CD14-positive monocyte (primary cell): ENCODE measurements around the gene APCDD1L. TPM values are rescaled to one million over a fixed set of nuclear protein-coding genes. Genes with fewer than 3 reads are reported as not detected.

Experiments
- DNase-seq, 3 donors: peaks; one replicate each; pipeline ENCODE4 v3.0.0-alpha.2; 2011 to 2022
- H2AFZ ChIP-seq: 2 replicates; pipeline ENCODE4 v1.6.0; 2012; ENCODE audit warnings: mild to moderate bottlenecking, low read depth, low read length, inconsistent platforms; ENCODE audit not compliant: insufficient read depth, poor library complexity, severe bottlenecking
- H3K27ac ChIP-seq, 2 donors: 1 replicate in 1 of 2; 2 replicates in 1 of 2; pipeline ENCODE4 v1.5.1; 2012 to 2013; ENCODE audit warnings: low read length in 2 of 2, control low read depth in 1 of 2, inconsistent platforms in 1 of 2, low read depth in 1 of 2, mild to moderate bottlenecking in 1 of 2
- H3K27me3 ChIP-seq, 2 donors: one replicate each; pipeline versions ENCODE4 v1.6.0 to v1.6.1; 2011 to 2013; ENCODE audit warnings: low read length in 2 of 2; ENCODE audit not compliant: control insufficient read depth in 2 of 2, insufficient read depth in 2 of 2
- H3K36me3 ChIP-seq, 2 donors: replicated peaks in 1 of 2; 1 replicate in 1 of 2; 2 replicates in 1 of 2; pipeline versions ENCODE4 v1.5.1 to v1.6.1; 2012 to 2013; ENCODE audit warnings: low read length in 2 of 2, control low read depth in 1 of 2, inconsistent platforms in 1 of 2, mild to moderate bottlenecking in 1 of 2; ENCODE audit not compliant: insufficient read depth in 2 of 2, control insufficient read depth in 1 of 2
- H3K4me1 ChIP-seq, 2 donors: 1 replicate in 1 of 2; 2 replicates in 1 of 2; pipeline versions ENCODE4 v1.5.1 to v1.6.1; 2012 to 2013; ENCODE audit warnings: low read length in 2 of 2, control low read depth in 1 of 2, inconsistent platforms in 1 of 2, mild to moderate bottlenecking in 1 of 2, moderate library complexity in 1 of 2; ENCODE audit not compliant: insufficient read depth in 2 of 2, control insufficient read depth in 1 of 2
- H3K4me2 ChIP-seq: replicated peaks from 2 replicates; pipeline ENCODE3; 2012; ENCODE audit warnings: low read length, moderate library complexity, mild to moderate bottlenecking; ENCODE audit not compliant: poor library complexity, severe bottlenecking; ENCODE audit errors: extremely low read depth
- H3K4me3 ChIP-seq, 3 experiments: fragments of 200-600 bp in 1 of 3; sonication (generic) in 1 of 3; replicated peaks in 1 of 3; 1 replicate in 2 of 3; 2 replicates in 1 of 3; pipeline ENCODE4 v1.5.1; 2011 to 2013; ENCODE audit warnings: low read length in 3 of 3, mild to moderate bottlenecking in 3 of 3, control low read depth in 2 of 3, low read depth in 2 of 3, inconsistent platforms in 1 of 3, moderate library complexity in 1 of 3
- H3K79me2 ChIP-seq: 2 replicates; pipeline ENCODE4 v1.6.0; 2012; ENCODE audit warnings: mild to moderate bottlenecking, control low read depth, inconsistent platforms, low read length, moderate library complexity; ENCODE audit not compliant: insufficient read depth
- H3K9ac ChIP-seq: 2 replicates; pipeline ENCODE4 v1.6.0; 2017; ENCODE audit warnings: low read length, mild to moderate bottlenecking; ENCODE audit not compliant: insufficient read depth, poor library complexity, severe bottlenecking
- H3K9me3 ChIP-seq, 2 donors: replicated peaks in 1 of 2; 1 replicate in 1 of 2; 2 replicates in 1 of 2; pipeline versions ENCODE4 v1.5.1 to v1.6.1; 2012 to 2013; ENCODE audit warnings: low read length in 2 of 2, control low read depth in 1 of 2; ENCODE audit not compliant: control insufficient read depth in 1 of 2, insufficient read depth in 1 of 2
- H4K20me1 ChIP-seq: 2 replicates; pipeline ENCODE4 v1.6.0; 2012; ENCODE audit warnings: mild to moderate bottlenecking, low read length, control low read depth, moderate library complexity; ENCODE audit not compliant: insufficient read depth
- H3K27ac Mint-ChIP-seq, 7 donors: one replicate each; pipeline ENCODE4 v1.8.0; 2020; ENCODE audit warnings: mild to moderate bottlenecking in 7 of 7, mixed read lengths in 7 of 7, moderate library complexity in 6 of 7, inconsistent platforms in 2 of 7
- H3K27me3 Mint-ChIP-seq, 3 donors: one replicate each; pipeline ENCODE4 v1.8.0; 2021 to 2022; ENCODE audit warnings: low read depth in 3 of 3, mild to moderate bottlenecking in 3 of 3, mixed read lengths in 3 of 3, moderate library complexity in 3 of 3, inconsistent platforms in 1 of 3
- H3K36me3 Mint-ChIP-seq, 2 donors: one replicate each; pipeline ENCODE4 v1.8.0; 2020; ENCODE audit warnings: mixed read lengths in 2 of 2, inconsistent platforms in 1 of 2, mild to moderate bottlenecking in 1 of 2
- H3K4me1 Mint-ChIP-seq: one replicate; pipeline ENCODE4 v1.8.0; 2020; ENCODE audit warnings: mild to moderate bottlenecking, mixed read lengths
- H3K4me3 Mint-ChIP-seq, 2 donors: one replicate each; pipeline ENCODE4 v1.8.0; 2020; ENCODE audit warnings: mild to moderate bottlenecking in 2 of 2, mixed read lengths in 2 of 2, moderate library complexity in 1 of 2
- H3K9me3 Mint-ChIP-seq, 7 donors: one replicate each; pipeline ENCODE4 v1.8.0; 2020 to 2022; ENCODE audit warnings: mixed read lengths in 7 of 7, mild to moderate bottlenecking in 6 of 7, moderate library complexity in 6 of 7, inconsistent platforms in 2 of 7
- CTCF ChIP-seq: fragments of 200-600 bp; IDR thresholded peaks from one replicate; pipeline ENCODE4 v1.8.0; 2022; ENCODE audit warnings: antibody characterized with exemption, mild to moderate bottlenecking
- WGBS: methylation state at CpG from one replicate; pipeline ENCODE4 v1.1.5; 2013; ENCODE audit warnings: missing lambda C conversion rate; ENCODE audit not compliant: insufficient coverage; 5-methylcytosine and 5-hydroxymethylcytosine counted together
- intact Hi-C, 2 donors: fragments of 100-400 bp; cut with micrococcal nuclease; formaldehyde crosslinking; loops; one replicate each; pipeline versions ENCODE4 v1.15.0 to v1.15.1; 2023
- polyA plus RNA-seq, 3 donors: library from polyadenylated mRNA; depleted of rRNA in 1 of 3; unstranded in 2 of 3; stranded (reverse) in 1 of 3; fragments of 300-500 nt in 2 of 3; fragments of >200 nt in 1 of 3; fragmentation: Illumina TruSeq in 2 of 3; gene quantifications; 1 replicate in 2 of 3; 2 replicates in 1 of 3; pipeline ENCODE4 v1.2.3, GENCODE V29; 2012 to 2021

APCDD1L gene
- polyA plus RNA-seq, 3 donors = not detected

DNA sequence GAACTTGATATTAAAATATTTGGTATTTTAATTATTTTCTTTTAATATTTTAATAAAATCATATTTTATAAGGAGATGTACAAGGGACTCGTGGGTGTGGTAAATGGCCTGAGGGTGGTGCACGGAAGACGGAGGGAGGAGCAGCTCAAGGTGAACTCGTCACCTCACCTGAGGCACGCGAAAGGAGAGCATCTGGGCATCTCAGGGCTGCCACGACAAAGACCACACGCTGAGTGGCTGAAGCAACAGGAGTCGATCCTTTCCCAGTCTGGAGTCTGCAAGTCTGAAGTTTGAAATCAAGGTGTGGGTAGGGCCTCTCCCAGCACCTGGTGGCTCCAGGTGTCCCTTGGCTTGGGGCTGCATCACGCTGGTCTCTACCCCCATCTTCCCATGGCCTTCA lies 39.7 kb downstream of the APCDD1L start:
- Histone ChIP-seq H3K4me2 (no peak overlapping the region), H3K36me3 (no peaks in the 10 kb centered on the region), H4K20me1 (no peaks in the 10 kb centered on the region), H3K27me3 (peaks cover 0 to 2% of the 10 kb centered on the region in 2 donors), H3K9ac (no peak overlapping the region), H3K9me3 (peaks cover 0 to 9% of the 10 kb centered on the region in 2 donors), H3K4me3 (no peak overlapping the region), H3K79me2 (no peaks in the 10 kb centered on the region), H2AFZ (no peak overlapping the region), H3K4me1 (no peaks in the 10 kb centered on the region), H3K27ac (no peak overlapping the region)
- DNase-seq = no peak
- peaks cover 0 to 16% (median 9%) of the 10 kb centered on the region in 7 donors for H3K9me3 Mint-ChIP-seq
- 96% methylated on average over 7 of the region's 10 CpGs for WGBS
- no peaks in the 10 kb centered on the region for H3K36me3 Mint-ChIP-seq
- no peak overlapping the region for H3K27ac Mint-ChIP-seq
- peaks cover 3 to 6% (median 5%) of the 10 kb centered on the region in 3 donors for H3K27me3 Mint-ChIP-seq
- intact Hi-C loops = no loop called here
- H3K4me3 Mint-ChIP-seq = no peak overlapping the region
- no peaks in the 10 kb centered on the region for H3K4me1 Mint-ChIP-seq
- no peak for TF ChIP-seq CTCF

DNA sequence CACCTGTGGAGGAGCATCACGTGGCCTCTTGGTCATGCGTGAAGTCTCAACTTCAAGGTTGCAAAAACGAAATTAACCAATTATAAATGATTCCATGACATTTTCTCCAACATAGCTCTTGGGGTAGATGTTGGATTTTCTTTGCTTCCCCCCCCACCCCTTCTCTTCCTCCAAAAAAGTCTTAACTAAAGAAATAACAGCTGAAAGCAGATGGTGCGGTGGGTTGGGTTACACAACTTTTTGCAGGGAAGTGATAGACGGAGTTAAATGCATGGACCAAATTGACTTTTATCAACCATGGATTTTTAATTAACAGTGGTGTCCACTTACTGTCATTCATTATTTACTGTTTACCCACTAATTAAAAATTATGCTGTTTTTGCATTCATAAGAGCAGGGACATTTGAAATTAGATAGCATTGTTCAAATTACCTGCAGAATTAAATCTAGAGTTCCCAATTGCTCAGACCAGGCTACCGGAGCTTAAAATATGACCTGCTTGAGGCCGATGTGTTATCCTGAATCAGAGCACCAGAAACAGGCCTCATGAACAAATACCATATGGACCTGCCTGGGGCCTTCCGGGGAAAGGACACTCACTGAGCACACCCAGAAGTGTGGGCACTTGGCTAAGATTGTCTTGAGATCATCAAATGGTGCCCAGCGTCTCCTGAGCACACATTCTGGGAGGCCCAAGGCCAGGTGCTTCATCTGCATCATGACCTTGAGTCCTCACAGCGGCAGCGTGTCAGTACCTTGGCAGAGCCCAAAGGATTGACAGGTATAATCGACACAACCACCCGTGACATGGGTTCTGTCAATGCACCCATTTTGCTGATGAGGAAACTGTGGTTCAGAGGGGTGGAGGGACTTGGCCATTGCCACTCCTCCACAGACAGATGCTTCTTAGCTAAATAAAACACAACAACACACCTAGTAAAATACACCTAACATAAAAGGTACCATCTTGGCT lies 41.5 kb downstream of the APCDD1L start:
- no peak overlapping the region for H3K9ac ChIP-seq
- WGBS = 99% methylated on average over 8 of the region's 13 CpGs
- H3K9me3 ChIP-seq = peaks cover 0 to 7% of the 10 kb centered on the region in 2 donors
- no peaks in the 10 kb centered on the region for H4K20me1 ChIP-seq
- no peak overlapping the region for H3K27ac ChIP-seq
- peaks cover 0 to 16% (median 9%) of the 10 kb centered on the region in 7 donors for H3K9me3 Mint-ChIP-seq
- peaks cover 5 to 6% (median 6%) of the 10 kb centered on the region in 3 donors for H3K27me3 Mint-ChIP-seq
- H3K36me3 Mint-ChIP-seq = no peaks in the 10 kb centered on the region
- no peak for TF ChIP-seq CTCF
- no peak overlapping the region for H2AFZ ChIP-seq
- no peaks in the 10 kb centered on the region for H3K79me2 ChIP-seq
- no peaks in the 10 kb centered on the region for H3K4me1 Mint-ChIP-seq
- DNase-seq = no peak
- H3K36me3 ChIP-seq = no peaks in the 10 kb centered on the region
- intact Hi-C loops = no loop called here
- H3K27ac Mint-ChIP-seq = no peak overlapping the region
- no peak overlapping the region for H3K4me3 ChIP-seq
- no peaks in the 10 kb centered on the region for H3K4me1 ChIP-seq
- no peak overlapping the region for H3K4me2 ChIP-seq
- no peak overlapping the region for H3K4me3 Mint-ChIP-seq
- no peaks in the 10 kb centered on the region for H3K27me3 ChIP-seq
